GM23248 (cell line): ENCODE measurements around the gene FARS2.

ENCODE experiments used
- EZH2 ChIP-seq: fragments of 200-600 bp; sonication (generic); IDR thresholded peaks from 2 replicates; pipeline ENCODE4 v1.6.1; 2018; ENCODE audit warnings: antibody characterized with exemption, mild to moderate bottlenecking; ENCODE audit not compliant: insufficient read depth, poor library complexity, severe bottlenecking
- EZH2phosphoT487 ChIP-seq: fragments of 200-600 bp; sonication (generic); IDR thresholded peaks from 2 replicates; pipeline ENCODE4 v1.6.1; 2018; ENCODE audit warnings: antibody characterized with exemption, moderate library complexity, mild to moderate bottlenecking, low read depth; ENCODE audit not compliant: insufficient read depth

GRCh38 chr6:5524110-5524509 lies 262.8 kb downstream of the FARS2 start:
- no peak for TF ChIP-seq EZH2
- TF ChIP-seq EZH2phosphoT487 = no peak
